Kidney epithelial cell (primary cell): ENCODE results near the gene CCDC178. TPM values are rescaled to one million over a fixed set of nuclear protein-coding genes. Genes with fewer than 3 reads are reported as not detected.

ENCODE experiments used
- DNase-seq: peaks from one replicate; pipeline ENCODE4 v3.0.0-alpha.2; 2010; ENCODE audit warnings: low read depth
- H3K27me3 ChIP-seq: 2 replicates; pipeline ENCODE4 v1.6.0; 2011; ENCODE audit warnings: low read length; ENCODE audit not compliant: control insufficient read depth, insufficient read depth
- H3K36me3 ChIP-seq: 2 replicates; pipeline ENCODE4 v1.5.1; 2011; ENCODE audit warnings: low read length; ENCODE audit not compliant: control insufficient read depth, insufficient read depth
- H3K4me3 ChIP-seq: 2 replicates; pipeline ENCODE4 v1.5.1; 2011; ENCODE audit warnings: low read depth, mild to moderate bottlenecking, control low read depth, low read length
- total RNA-seq: library from RNA; depleted of rRNA; stranded (reverse); fragments of >200 nt; gene quantifications from 2 replicates; pipeline ENCODE4 v1.2.3, GENCODE V29; 2015
- TF ChIP-seq, protein P1 (sequence below): IDR thresholded peaks from 2 replicates; pipeline ENCODE4 v1.5.1; 2011; ENCODE audit warnings: mild to moderate bottlenecking, moderate library complexity, low read length, control low read depth, inconsistent platforms; ENCODE audit not compliant: insufficient read depth, poor library complexity, severe bottlenecking

The CCDC178 gene
- total RNA-seq, 1 donor from 2014 or later = 0.08 TPM

DNA sequence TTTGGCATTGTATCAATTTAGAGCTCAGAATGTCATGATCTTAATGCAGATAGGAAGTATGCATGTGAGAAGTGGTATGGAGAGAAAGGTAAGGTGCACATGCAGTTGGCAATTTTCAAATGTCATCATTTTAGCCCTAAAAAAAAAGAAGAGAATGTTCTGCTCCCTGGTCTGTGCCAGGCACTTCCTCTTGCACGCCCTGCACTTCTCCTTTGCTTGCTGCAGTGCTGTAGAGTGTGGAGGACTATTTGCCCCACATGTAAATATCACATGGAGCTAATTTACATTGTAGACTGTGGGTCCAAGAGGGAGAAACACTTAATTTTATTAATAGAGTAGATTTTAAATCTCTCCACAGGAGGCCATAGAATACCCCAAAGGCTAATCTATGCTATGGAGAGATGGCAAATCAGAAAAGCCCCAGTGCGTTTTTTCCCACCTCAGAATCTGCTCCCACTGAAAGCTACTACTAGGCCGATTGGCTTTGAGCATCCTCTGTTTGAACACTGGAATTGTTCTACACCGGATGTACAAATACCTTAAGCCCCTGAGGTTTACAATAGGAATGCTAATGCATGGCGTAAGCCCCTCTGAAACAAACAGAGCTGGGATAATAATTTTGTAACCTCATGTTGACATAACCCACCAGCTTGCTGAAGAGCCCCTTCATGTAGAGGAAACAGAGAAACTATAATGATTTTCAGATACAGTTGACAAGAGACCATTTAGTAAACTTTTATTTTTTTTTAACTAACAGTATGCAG lies 530.5 kb downstream of the CCDC178 start:
- no peaks in the 10 kb centered on the region for H3K36me3 ChIP-seq
- TF ChIP-seq, protein P1, sequence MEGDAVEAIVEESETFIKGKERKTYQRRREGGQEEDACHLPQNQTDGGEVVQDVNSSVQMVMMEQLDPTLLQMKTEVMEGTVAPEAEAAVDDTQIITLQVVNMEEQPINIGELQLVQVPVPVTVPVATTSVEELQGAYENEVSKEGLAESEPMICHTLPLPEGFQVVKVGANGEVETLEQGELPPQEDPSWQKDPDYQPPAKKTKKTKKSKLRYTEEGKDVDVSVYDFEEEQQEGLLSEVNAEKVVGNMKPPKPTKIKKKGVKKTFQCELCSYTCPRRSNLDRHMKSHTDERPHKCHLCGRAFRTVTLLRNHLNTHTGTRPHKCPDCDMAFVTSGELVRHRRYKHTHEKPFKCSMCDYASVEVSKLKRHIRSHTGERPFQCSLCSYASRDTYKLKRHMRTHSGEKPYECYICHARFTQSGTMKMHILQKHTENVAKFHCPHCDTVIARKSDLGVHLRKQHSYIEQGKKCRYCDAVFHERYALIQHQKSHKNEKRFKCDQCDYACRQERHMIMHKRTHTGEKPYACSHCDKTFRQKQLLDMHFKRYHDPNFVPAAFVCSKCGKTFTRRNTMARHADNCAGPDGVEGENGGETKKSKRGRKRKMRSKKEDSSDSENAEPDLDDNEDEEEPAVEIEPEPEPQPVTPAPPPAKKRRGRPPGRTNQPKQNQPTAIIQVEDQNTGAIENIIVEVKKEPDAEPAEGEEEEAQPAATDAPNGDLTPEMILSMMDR = no peak
- H3K4me3 ChIP-seq = no peak overlapping the region
- no peaks in the 10 kb centered on the region for H3K27me3 ChIP-seq
- DNase-seq = no peak

DNA sequence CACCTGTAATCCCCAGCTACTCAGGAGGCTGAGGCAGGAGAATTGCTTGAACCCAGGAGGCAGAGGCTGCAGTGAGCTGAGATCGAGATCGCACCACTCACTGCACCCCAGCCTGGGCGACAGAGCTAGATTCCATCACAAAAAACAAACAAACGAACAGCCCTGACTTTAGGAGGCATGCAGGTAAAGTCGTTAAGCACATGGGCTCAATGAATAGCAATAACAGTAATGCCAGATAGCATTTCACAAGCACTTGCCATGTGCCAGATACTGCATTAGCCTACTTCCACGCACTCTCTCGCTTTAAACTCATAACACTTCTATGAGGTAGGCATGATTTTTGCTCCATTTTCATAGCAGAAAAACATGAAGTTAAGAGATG lies 532.1 kb downstream of the CCDC178 start:
- H3K4me3 ChIP-seq = no peak overlapping the region
- no peaks in the 10 kb centered on the region for H3K27me3 ChIP-seq
- no peaks in the 10 kb centered on the region for H3K36me3 ChIP-seq
- no peak for DNase-seq
- TF ChIP-seq, protein P1 = no peak

DNA sequence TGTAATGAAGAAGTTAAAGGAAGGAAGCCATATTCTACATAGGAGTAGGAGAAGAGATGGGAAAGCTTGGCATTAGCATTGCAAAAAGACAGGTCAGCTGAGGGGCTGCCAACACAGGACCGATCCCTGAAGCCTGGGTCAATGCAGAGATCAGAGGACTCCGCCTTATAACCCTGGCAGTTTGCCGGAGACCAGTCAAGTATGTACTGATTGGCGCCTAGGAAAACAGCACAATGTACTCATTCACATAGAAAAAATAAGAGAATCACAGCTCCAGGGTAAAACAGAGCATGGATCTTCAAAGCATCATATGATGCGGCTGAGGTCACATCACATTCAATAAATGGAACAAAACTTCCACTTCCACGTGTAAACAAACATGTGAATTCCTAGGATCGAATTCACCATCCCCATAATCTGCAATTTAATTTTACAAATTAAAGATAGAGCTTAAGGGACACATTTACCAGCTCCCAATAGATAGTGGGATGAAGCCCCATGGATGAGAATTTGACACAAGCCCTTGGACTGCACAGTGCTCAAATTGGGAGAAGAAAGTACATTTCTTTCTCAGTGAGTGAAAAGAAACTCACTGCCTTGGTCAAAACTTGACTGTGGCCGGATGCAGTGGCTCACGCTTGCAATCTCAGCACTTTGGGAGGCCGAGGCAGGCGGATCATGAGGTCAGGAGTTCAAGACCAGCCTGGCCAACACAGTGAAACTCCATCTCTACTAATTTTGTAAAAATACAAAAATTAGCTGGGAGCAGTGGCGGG lies 532.7 kb downstream of the CCDC178 start:
- Histone ChIP-seq H3K27me3 (no peaks in the 10 kb centered on the region), H3K4me3 (no peak overlapping the region), H3K36me3 (no peaks in the 10 kb centered on the region)
- TF ChIP-seq, protein P1 = no peak
- DNase-seq = no peak

DNA sequence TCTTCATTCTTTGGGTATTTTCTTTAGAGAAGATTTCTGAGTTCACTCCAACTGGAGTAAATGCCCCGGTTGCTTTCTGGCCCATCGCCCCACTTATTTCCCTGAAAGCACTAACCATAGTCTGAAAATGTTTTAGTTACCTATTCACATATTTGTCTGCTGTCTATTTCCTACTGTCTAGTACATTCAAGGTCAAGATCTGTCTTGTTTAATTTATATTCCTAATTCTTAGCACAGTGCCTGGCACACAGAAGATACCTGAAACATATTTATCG lies 533.3 kb downstream of the CCDC178 start:
- H3K36me3 ChIP-seq = no peaks in the 10 kb centered on the region
- no peak for DNase-seq
- no peaks in the 10 kb centered on the region for H3K27me3 ChIP-seq
- TF ChIP-seq, protein P1 = no peak
- H3K4me3 ChIP-seq = no peak overlapping the region

DNA sequence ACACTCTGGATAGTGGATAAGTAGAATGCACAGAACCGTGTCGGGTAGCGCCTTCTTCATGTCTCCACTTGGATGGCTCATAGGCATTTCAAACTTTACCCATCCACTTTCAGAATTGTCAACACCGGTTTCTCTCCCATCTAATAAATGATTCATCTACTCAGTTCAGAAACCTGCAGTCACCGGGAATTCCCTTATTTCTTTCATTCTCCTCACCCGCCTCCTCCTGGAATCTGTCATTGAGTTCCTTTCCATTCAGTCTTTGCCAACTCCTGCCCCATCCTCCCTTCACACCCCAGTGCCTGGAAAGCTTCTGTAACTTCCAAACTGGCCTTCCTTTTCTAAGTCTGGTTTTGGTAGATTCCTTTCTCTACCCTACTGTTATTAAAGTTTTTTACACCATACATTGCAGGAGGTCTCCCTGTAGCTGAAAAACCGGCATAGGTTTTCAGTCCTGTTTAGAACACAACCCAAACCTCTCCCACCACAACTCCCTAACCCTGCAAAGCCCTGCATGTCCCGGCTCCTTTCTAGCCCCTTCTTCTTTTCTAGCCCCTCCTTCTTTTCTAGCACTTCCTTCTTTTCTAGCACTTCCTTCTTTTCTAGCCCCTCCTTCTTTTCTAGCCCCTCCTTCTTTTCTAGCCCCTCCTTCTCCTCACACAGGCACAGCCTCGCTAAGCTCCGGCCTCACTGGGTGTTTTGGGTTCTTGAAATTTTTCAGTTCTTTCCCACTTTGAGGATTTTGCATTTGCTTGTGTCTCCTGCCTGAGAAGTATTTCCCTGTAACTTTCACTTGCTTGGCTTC lies 533.8 kb downstream of the CCDC178 start:
- Histone ChIP-seq H3K4me3 (no peak overlapping the region), H3K27me3 (no peaks in the 10 kb centered on the region), H3K36me3 (no peaks in the 10 kb centered on the region)
- TF ChIP-seq, protein P1 = no peak
- peak; percentile 80 for DNase-seq
